Measurements from ENCODE around the gene ZBTB17.
A peak's percentile ranks its signal among the peaks of the same experiment; 100 is the strongest.

Gene ZBTB17

DNA sequence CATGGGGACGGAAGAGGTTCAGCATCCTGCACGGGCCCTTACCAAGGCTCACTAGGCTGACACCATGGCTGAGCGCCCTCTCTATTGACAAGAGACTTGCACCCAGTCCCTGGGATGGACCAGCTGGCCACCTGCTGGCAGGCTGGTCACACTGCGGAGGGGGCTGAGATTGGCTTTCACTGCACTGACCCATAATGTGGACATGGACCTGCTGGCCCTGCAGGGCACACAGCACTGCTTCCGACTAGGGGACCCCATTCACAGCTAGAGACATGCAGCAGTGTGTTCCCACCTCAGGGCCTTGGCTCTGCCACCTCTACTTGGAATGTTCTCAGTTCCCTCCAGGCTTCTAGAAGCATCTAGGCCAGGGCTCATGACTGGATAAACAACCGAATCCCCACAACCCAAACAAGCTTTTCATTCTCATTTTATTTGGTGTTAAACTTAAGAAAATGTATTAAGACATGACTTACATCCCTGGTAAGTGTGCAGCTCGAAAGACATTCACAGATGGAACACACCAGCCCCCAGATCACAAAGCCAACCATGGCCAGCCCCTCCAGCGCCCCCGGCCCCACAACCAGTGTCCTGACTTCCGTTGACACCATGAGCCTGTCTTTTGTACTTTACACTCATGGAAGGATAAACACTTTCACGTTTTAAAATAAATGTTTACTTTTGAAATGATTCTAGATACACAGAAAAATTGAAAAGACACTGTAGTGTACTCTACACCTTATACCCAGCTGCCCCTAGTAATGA is 18.9 kb upstream of the ZBTB17 start:
- no peak overlapping the region for H3K4me3 ChIP-seq (ENCODE audit: low read depth, low read length)
- in situ Hi-C loops (cut with HindIII; ENCODE audit: low sequenced_read_pairs): no loop called here
- DNase-seq (ENCODE audit: low read depth): no peak
- peak; percentile 83 for TF ChIP-seq CTCF (IDR thresholded peaks at IDR 0.05; ENCODE audit: low read depth, low read length, missing control alignments)

- in situ Hi-C loops (cut with HindIII; ENCODE audit: low sequenced_read_pairs): no loop called here
- DNase-seq (ENCODE audit: low read depth): no peak
- TF ChIP-seq CTCF (IDR thresholded peaks at IDR 0.05; ENCODE audit: low read depth, low read length, missing control alignments): no peak
- H3K4me3 ChIP-seq (ENCODE audit: low read depth, low read length): no peak overlapping the region
Observed at GRCh38 chr1:15994081-15994480, 18.2 kb upstream of the ZBTB17 start.

DNA sequence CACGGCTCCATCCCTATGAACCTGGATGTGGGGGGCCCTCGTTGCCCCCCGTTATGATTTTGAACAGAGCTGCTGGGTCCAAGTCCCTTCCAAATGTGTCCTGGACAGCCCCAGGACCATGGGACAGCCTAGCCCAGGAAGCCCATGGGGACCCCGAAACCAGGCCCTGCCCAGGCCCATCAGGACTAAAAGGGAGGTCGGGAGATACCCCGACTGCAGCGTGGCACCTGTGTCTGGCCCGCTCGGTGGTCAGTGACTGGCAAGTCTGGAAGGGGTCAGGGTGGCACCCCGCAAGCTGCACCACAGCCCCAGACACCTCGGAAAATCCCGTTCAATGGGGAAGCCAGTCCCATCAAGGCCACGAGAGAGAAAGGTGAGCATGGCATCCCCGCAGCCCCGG is 17.8 kb upstream of the ZBTB17 start:
- no peak for DNase-seq (ENCODE audit: low read depth)
- no peak for TF ChIP-seq CTCF (IDR thresholded peaks at IDR 0.05; ENCODE audit: low read depth, low read length, missing control alignments)
- in situ Hi-C loops (cut with HindIII; ENCODE audit: low sequenced_read_pairs): no loop called here
- H3K4me3 ChIP-seq (ENCODE audit: low read depth, low read length): no peak overlapping the region

DNA sequence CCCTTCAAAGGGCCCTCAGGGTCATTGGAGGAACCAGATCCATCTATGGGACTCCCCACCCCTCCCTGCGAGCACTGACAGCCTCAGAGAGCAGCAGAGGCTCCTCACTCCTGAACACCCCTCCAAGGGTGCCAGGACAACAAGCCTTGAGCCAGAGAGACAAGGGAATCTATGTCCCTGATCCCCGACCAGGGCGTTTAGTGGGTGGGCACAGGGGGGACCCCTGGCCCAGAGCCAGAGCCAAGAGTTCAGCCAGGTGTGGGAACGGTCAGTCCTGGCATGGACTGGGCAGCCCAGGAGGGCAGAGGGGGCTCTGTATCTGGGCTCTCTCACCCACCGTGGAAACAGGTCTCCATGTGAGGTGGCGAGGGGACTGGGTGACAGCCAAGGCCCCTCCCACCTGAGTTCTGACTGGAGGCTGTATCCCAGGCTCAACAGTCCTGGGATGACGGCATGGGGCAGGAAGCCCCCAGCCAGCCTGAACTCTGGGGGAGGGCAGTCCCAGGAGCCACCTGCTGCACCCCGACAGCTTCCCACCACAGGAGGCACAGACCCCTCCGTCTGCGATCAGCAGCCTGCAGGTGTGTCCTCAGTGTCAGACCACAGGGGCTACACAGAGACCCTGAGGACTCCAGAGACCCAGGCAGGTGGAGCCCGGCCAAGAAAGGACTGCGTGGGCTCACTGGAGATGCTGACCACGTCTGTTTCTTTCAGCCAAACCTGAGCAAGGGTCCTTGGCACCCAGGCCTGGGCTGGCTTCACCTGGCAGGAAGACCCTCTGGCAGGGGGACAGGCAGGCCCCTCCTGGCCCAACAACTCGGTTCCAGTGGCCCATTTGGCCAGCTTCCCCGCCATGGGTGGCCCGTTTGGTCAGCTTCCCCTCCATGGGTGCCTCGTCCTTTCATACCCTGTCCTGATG is 16.9 kb upstream of the ZBTB17 start:
- no peak overlapping the region for H3K4me3 ChIP-seq (ENCODE audit: low read depth, low read length)
- no peak for TF ChIP-seq CTCF (IDR thresholded peaks at IDR 0.05; ENCODE audit: low read depth, low read length, missing control alignments)
- in situ Hi-C loops (cut with HindIII; ENCODE audit: low sequenced_read_pairs): no loop called here
- DNase-seq (ENCODE audit: low read depth): no peak

GRCh38 chr1:15992187-15992553 is 16.3 kb upstream of the ZBTB17 start:
- in situ Hi-C loops (cut with HindIII; ENCODE audit: low sequenced_read_pairs): no loop called here
- no peak for DNase-seq (ENCODE audit: low read depth)
- no peak overlapping the region for H3K4me3 ChIP-seq (ENCODE audit: low read depth, low read length)
- no peak for TF ChIP-seq CTCF (IDR thresholded peaks at IDR 0.05; ENCODE audit: low read depth, low read length, missing control alignments)

DNA sequence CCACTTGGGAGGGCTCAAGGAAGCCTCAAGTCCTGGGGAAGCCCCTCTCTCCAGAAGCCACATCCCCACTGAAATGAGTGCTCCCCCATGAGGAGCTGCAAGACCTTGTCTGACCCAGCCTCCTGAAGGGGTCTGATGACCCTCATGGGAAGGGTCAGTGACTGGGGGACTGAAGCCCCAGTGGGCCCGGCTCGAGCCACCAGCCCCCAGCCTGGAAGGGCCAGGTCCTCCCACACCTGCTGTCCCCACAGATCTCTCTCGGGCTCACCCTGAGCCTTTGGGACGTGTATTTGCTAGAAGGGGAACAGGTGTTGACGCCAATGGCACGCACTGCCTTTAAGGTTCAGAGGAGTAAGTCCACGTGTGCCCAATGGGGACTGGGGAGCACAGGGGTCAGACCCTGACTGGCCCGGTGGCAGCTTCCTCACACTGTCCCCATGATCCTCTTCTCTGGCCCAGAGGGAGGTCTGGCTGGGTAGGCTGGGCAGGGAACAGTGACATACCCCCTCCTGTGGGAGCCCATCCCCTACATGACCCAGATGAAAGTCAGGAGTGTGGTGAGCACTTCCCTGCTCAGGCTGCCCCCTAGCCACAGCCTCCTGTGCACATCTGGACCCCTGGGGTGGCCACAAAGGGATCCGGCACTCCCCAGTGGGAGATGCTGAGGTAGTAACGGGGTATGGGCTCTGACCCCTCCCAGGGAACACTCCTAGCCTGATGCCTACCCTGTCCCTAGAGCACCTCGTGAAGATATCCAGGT is 15.7 kb upstream of the ZBTB17 start:
- in situ Hi-C loops (cut with HindIII; ENCODE audit: low sequenced_read_pairs): no loop called here
- no peak for TF ChIP-seq CTCF (IDR thresholded peaks at IDR 0.05; ENCODE audit: low read depth, low read length, missing control alignments)
- no peak for DNase-seq (ENCODE audit: low read depth)
- no peak overlapping the region for H3K4me3 ChIP-seq (ENCODE audit: low read depth, low read length)

All from astrocyte of the cerebellum (primary cell).